ENCODE results near the gene ALDH9A1.
"Not testable (repeated sequence)": the region's sequence is repeated elsewhere in the genome, so short reads cannot be mapped to it uniquely, and the experiment has no call there.

Gene ALDH9A1

GRCh38 chr1:165696625-165697100, 1.7 kb downstream of the ALDH9A1 start:
- in situ Hi-C loops (cut with MboI; ENCODE audit: low pct_unique_long_range_greater_than_20kb, low sequenced_read_pairs): no loop called here

GRCh38 chr1:165695031-165695430, 3.3 kb downstream of the ALDH9A1 start:
- in situ Hi-C loops (cut with MboI; ENCODE audit: low pct_unique_long_range_greater_than_20kb, low sequenced_read_pairs): no loop called here

More at GRCh38 chr1:165696625-165697100, 1.7 kb downstream of the ALDH9A1 start:
- peak; percentile 25 for DNase-seq

DNA sequence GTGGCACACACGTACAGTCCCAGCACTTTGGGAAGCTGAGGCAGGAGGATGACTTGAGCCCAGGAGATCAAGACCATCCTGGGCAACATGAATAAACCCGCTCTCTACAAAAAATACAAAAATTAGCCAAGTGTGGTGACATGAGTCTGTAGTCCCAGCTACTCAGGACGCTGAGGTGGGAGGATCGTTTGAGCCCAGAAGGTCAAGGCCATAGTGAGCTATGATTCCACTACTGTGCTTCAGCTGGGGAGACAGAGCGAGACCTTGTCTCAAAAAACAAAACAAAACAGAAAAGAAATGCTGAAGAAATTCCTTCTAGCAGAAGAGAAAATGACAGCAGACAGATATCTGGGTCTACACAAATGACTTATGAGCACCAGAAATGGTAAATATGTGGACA, 10.3 kb downstream of the ALDH9A1 start:
- DNase-seq: no peak
- in situ Hi-C loops (cut with MboI; ENCODE audit: low pct_unique_long_range_greater_than_20kb, low sequenced_read_pairs): no loop called here

More at GRCh38 chr1:165695031-165695430, 3.3 kb downstream of the ALDH9A1 start:
- no peak for DNase-seq

- in situ Hi-C loops (cut with MboI; ENCODE audit: low pct_unique_long_range_greater_than_20kb, low sequenced_read_pairs): no loop called here
- no peak for DNase-seq
Measured at GRCh38 chr1:165686971-165687433, 11.4 kb downstream of the ALDH9A1 start.

DNA sequence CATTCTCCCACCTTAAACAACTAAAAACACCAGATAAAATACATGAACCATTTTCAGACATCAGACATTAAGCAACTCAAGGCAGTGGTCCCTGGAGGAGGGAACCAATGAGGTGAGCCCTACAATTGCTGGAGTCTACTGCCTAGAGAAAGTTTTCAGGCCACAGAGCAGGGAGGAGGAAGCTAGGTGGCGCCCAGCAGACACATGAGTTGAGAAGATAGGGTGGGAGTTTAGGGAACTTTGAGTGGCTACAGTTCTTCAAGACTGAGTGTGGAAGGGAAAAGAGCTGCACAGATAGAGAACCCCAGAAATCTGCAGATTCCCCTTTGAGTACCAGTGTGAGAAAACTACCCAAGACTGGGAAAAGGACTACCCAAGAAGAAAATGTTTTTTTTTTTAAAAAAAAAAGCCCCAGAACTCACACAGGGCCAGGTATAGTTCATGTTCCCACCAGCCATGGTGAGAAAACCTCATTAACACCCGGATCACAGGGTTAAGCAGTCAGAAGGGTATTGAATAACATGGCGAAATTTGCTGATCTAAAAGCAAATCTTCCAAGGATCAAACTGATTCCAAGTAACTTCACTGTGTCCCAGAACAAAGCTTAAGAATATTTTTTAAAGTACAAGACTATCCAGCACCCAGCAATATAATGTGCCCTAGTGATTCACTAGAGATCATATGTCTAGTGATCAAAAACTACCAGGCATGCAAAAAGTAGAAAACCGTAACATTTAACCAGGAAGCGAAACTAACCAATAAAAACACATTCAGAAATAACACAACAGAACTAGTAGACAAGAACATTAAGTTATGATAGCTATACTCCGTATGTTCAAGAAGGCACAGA, 12.0 kb downstream of the ALDH9A1 start:
- in situ Hi-C loops (cut with MboI; ENCODE audit: low pct_unique_long_range_greater_than_20kb, low sequenced_read_pairs): no loop called here
- peak; percentile 61 for DNase-seq

GRCh38 chr1:165683848-165684485, 14.4 kb downstream of the ALDH9A1 start:
- in situ Hi-C loops (cut with MboI; ENCODE audit: low pct_unique_long_range_greater_than_20kb, low sequenced_read_pairs): no loop called here
- no peak for DNase-seq

DNA sequence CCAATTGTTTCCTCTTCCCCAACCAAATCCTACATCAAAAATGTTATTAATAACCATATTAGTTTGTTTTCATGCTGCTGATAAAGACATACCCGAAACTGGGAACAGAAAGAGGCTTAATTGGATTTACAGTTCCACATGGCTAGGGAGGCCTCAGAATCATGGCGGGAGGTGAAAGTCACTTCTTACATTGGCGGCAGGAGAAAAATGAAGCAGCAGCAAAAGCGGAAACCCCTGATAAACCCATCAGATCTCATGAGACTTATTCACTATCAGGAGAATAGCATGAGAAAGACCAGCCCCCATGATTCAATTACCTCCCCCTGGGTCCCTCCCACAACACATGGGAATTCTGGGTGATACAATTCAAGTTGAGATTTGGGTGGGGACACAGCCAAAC, 17.6 kb downstream of the ALDH9A1 start:
- DNase-seq; in situ Hi-C loops (cut with MboI; ENCODE audit: low pct_unique_long_range_greater_than_20kb, low sequenced_read_pairs): not testable (repeated sequence)

- in situ Hi-C loops (cut with MboI; ENCODE audit: low pct_unique_long_range_greater_than_20kb, low sequenced_read_pairs): no loop called here
- DNase-seq: no peak
Measured at GRCh38 chr1:165680303-165680702, 18.1 kb downstream of the ALDH9A1 start.

- in situ Hi-C loops (cut with MboI; ENCODE audit: low pct_unique_long_range_greater_than_20kb, low sequenced_read_pairs): no loop called here
Measured at GRCh38 chr1:165679282-165680036, 18.9 kb downstream of the ALDH9A1 start.

GRCh38 chr1:165678509-165678908, 19.9 kb downstream of the ALDH9A1 start:
- DNase-seq: no peak
- in situ Hi-C loops (cut with MboI; ENCODE audit: low pct_unique_long_range_greater_than_20kb, low sequenced_read_pairs): no loop called here

More at GRCh38 chr1:165679282-165680036, 18.9 kb downstream of the ALDH9A1 start:
- DNase-seq: no peak

DNA sequence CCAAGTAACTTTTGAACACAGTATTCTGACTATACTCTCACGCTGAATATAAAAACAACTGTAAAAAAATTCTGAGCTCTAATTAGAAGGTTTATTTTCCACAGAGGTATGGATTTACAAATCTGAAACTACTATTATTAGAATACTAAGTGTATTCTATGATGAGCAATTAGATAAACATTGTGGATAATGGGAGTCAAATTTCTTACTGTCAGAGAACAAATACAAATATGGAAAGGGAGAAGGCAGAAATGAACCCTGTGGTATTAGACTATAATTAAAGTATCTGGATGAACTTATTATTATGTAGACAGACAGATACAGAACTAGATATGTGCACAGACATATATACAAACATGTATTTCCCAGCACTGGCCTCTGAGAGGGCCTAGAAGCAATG, 22.6 kb downstream of the ALDH9A1 start:
- DNase-seq: no peak
- in situ Hi-C loops (cut with MboI; ENCODE audit: low pct_unique_long_range_greater_than_20kb, low sequenced_read_pairs): no loop called here

DNA sequence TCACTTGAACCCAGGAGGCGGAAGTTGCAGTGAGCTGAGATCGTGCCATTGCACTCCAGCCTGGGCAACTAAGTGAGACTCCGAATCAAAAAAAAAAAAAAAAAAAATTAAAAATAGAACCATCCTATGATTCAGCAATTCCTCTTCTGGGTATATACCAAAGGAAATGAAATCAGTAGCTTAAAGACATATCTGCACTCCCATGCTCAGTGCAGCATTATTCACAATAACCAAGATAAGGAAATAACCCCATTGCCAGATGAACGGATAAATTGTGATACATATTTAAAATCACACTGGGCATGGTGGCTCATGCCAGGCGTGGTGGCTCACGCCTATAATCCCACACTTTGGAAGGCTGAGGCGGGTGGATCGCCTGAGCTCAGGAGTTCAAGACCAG, 23.8 kb downstream of the ALDH9A1 start:
- in situ Hi-C loops (cut with MboI; ENCODE audit: low pct_unique_long_range_greater_than_20kb, low sequenced_read_pairs): no loop called here
- no peak for DNase-seq

DNA sequence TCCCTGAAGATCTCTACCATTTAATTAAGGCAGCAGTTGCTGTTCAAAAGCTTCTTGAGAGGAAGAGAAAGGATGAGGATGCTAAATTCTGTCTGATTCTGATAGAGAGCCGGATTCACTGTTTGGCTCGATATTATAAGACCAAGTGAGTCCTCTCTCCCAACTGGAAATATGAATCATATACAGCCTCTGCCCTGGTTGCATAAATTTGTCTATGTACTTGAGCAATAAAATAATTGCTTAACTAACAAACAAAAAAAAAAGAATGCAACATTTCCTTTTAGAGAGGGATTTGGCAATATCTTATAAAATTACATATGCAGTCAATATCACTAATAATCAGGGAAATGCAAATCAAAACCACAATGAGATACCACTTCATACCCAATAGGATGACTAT, 26.8 kb downstream of the ALDH9A1 start:
- in situ Hi-C loops (cut with MboI; ENCODE audit: low pct_unique_long_range_greater_than_20kb, low sequenced_read_pairs): no loop called here
- no peak for DNase-seq

DNA sequence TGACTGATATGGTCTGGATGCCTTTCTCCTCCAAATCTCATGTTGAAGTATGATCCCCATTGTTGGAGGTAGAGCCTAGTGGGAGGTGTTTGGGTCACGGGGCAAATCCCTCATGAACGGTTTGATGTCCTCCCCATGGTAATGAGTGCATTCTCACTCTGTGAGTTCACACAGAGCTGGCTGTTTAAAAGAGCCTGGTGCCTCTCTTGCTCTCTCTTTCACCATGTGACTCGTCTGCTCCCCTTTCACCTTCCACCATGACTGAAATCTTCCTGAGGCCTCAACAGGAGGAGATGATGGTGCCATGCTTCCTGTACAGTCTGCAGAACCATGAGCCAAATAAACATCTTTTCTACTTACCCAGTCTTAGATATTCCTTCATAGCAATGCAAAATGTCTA, 30.2 kb downstream of the ALDH9A1 start:
- in situ Hi-C loops (cut with MboI; ENCODE audit: low pct_unique_long_range_greater_than_20kb, low sequenced_read_pairs): no loop called here
- DNase-seq: no peak

GRCh38 chr1:165666152-165666825, 32.1 kb downstream of the ALDH9A1 start:
- in situ Hi-C loops (cut with MboI; ENCODE audit: low pct_unique_long_range_greater_than_20kb, low sequenced_read_pairs): no loop called here
- peak; percentile 8 for DNase-seq

- DNase-seq: no peak
- in situ Hi-C loops (cut with MboI; ENCODE audit: low pct_unique_long_range_greater_than_20kb, low sequenced_read_pairs): no loop called here
Measured at GRCh38 chr1:165662186-165662585, 36.2 kb downstream of the ALDH9A1 start.

GRCh38 chr1:165661703-165662102, 36.7 kb downstream of the ALDH9A1 start:
- in situ Hi-C loops (cut with MboI; ENCODE audit: low pct_unique_long_range_greater_than_20kb, low sequenced_read_pairs): no loop called here
- DNase-seq: no peak

- DNase-seq: no peak
- in situ Hi-C loops (cut with MboI; ENCODE audit: low pct_unique_long_range_greater_than_20kb, low sequenced_read_pairs): no loop called here
Measured at GRCh38 chr1:165659581-165659895, 38.8 kb downstream of the ALDH9A1 start.

All from KBM-7 (cell line).